ENCODE data around the gene FGFRL1. TPM values are rescaled to one million over a fixed set of nuclear protein-coding genes. Genes with fewer than 3 reads are reported as not detected.

The FGFRL1 gene
- total and polyA plus RNA-seq, 2 experiments from 2014 or later = 22.9 to 40.7 TPM

DNA sequence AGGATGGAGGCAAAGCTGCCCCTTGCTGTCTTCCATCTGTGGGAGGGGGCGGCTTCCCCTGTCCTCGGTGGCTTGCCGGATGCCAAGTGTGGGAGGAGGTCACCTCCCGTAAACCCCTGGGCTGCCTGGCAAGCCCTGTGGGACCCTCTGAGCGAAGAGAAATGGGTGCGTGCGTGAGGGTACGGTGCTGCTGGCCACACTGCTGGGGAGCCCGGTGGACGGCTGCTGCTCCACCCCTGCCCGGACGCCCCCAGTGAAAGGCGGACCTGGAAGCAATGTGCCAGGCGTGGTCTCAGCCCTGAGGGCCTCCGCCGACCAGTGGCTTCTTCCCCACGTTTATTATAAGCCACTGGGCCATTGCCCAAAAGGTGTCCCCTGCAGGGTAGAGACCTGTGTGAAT lies 29.1 kb upstream of the FGFRL1 start:
- Histone ChIP-seq H3K4me3 (no peak overlapping the region), H3K27me3 (no peaks in the 10 kb centered on the region), H3K27ac (no peak overlapping the region), H3K4me1 (ENCODE audit: low read depth) (peaks cover 11% of the 10 kb centered on the region), H3K36me3 (no peaks in the 10 kb centered on the region), H3K9me3 (ENCODE audit: low read depth) (no peaks in the 10 kb centered on the region)
- TF ChIP-seq, protein P1, sequence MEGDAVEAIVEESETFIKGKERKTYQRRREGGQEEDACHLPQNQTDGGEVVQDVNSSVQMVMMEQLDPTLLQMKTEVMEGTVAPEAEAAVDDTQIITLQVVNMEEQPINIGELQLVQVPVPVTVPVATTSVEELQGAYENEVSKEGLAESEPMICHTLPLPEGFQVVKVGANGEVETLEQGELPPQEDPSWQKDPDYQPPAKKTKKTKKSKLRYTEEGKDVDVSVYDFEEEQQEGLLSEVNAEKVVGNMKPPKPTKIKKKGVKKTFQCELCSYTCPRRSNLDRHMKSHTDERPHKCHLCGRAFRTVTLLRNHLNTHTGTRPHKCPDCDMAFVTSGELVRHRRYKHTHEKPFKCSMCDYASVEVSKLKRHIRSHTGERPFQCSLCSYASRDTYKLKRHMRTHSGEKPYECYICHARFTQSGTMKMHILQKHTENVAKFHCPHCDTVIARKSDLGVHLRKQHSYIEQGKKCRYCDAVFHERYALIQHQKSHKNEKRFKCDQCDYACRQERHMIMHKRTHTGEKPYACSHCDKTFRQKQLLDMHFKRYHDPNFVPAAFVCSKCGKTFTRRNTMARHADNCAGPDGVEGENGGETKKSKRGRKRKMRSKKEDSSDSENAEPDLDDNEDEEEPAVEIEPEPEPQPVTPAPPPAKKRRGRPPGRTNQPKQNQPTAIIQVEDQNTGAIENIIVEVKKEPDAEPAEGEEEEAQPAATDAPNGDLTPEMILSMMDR (IDR thresholded peaks at IDR 0.05; ENCODE audit: low read depth, low read length) = no peak
- DNase-seq (ENCODE audit: low read depth in 1 of 2, low spot score in 1 of 2) = no peak

DNA sequence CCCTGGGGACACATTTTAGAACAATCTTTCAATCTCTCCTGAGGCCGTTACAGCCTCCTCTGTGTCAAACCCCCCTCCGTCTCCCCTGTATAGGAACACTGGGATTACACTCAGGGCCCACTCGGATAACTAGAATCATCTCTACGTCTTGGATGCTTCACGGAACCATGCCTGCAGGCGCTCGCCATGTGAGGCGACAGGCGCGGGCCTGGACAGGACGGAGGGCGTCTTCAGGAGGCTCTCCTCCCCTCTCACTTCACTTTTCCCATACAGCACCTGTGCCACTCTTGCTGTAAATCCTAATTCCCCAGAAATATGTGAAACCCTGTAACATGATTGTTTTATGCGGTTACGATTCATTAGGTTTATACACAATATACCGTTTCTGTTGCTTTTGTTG lies 28.6 kb upstream of the FGFRL1 start:
- TF ChIP-seq, protein P1 (IDR thresholded peaks at IDR 0.05; ENCODE audit: low read depth, low read length) = no peak
- H3K36me3 ChIP-seq = no peaks in the 10 kb centered on the region

DNA sequence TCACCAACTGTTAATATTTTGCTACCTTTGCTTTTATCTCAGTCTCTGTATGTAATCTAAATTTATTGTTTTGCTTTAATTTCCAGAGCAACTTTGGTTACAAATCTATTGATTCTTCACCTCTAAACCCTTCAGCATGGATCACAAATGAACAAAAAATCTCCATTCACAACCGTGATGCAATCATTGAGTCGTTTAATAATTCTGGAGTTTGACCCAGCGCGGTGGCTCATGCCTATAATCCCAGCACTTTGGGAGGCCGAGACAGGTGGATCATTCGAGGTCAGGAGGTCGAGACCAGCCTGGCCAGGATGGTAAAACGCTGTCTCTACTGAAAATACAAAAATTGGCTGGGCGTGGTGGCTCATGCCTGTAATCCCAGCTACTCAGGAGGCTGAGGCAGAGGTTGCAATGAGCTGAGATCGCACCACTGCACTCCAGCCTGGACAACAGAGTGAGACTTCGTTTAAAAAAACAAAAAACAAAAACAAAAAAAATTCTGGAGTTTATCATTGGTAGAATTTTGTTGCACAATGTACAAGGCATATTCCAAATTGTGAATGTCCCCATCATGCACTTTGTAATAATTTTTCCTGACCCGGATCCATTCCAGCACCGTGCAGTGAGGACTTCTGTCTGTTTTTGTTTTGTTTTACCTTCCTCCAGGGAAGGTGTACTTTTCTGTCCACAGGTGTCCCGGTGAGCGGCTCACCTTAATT lies 26.9 kb upstream of the FGFRL1 start:
- Histone ChIP-seq H3K36me3 (no peaks in the 10 kb centered on the region), H3K4me3 (no peak overlapping the region), H3K27me3 (no peaks in the 10 kb centered on the region), H3K27ac (no peak overlapping the region), H3K4me1 (ENCODE audit: low read depth) (peaks cover 11% of the 10 kb centered on the region), H3K9me3 (ENCODE audit: low read depth) (no peaks in the 10 kb centered on the region)
- TF ChIP-seq, protein P1 (IDR thresholded peaks at IDR 0.05; ENCODE audit: low read depth, low read length) = no peak
- no peak for DNase-seq (ENCODE audit: low read depth in 1 of 2, low spot score in 1 of 2)

More for the DNA sequence above, 28.6 kb upstream of the FGFRL1 start:
- Histone ChIP-seq H3K9me3 (ENCODE audit: low read depth) (no peaks in the 10 kb centered on the region), H3K4me1 (ENCODE audit: low read depth) (peaks cover 11% of the 10 kb centered on the region), H3K27me3 (no peaks in the 10 kb centered on the region), H3K27ac (no peak overlapping the region), H3K4me3 (no peak overlapping the region)
- DNase-seq (ENCODE audit: low read depth in 1 of 2, low spot score in 1 of 2) = no peak

DNA sequence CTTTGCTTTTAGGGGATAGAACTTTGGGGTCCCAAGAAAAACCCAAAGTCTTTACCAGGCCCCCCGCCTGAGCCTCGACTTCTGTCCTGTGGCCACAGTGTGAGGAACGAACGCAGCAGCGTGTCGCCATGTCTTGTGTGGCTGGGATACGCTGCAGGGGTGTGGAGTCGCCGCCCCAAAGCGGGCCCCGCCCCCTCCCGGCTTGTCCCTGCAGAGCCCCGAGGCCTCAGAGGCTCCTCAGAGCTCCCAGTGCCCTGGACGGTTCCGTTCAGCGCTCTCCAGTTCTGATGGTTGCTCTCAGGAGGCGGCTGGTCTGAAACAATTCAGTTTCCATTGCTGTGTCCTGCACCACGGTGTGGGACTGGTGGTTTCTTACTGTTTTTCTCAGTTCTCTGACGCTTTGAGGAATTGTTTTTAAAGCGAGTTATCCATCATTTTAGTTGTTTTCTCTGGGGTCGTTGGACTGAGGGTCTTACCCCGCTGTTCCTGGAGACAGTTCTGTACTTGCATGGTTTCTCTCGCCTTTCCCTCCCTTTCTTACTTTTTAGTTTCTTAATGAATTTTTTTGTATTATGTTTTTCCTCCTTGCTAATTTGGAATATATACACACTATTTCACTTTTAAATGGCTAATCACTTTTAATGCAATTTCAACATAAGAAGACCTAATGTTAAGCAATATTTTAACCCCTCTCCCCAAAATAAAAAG lies 26.1 kb upstream of the FGFRL1 start:
- TF ChIP-seq, protein P1 (IDR thresholded peaks at IDR 0.05; ENCODE audit: low read depth, low read length) = no peak
- H3K27me3 ChIP-seq = no peaks in the 10 kb centered on the region
- peaks cover 11% of the 10 kb centered on the region for H3K4me1 ChIP-seq (ENCODE audit: low read depth)
- no peak overlapping the region for H3K4me3 ChIP-seq
- H3K36me3 ChIP-seq = no peaks in the 10 kb centered on the region
- H3K9me3 ChIP-seq (ENCODE audit: low read depth) = no peaks in the 10 kb centered on the region
- H3K27ac ChIP-seq = no peak overlapping the region
- DNase-seq (ENCODE audit: low read depth in 1 of 2, low spot score in 1 of 2) = peak; percentile 53 to 69

- Histone ChIP-seq H3K9me3 (ENCODE audit: low read depth) (no peaks in the 10 kb centered on the region), H3K27me3 (no peaks in the 10 kb centered on the region), H3K27ac (peak overlapping the region; percentile 44), H3K36me3 (no peaks in the 10 kb centered on the region), H3K4me1 (ENCODE audit: low read depth) (peaks cover 11% of the 10 kb centered on the region), H3K4me3 (peak overlapping the region; percentile 46)
- TF ChIP-seq, protein P1 (IDR thresholded peaks at IDR 0.05; ENCODE audit: low read depth, low read length) = no peak
- DNase-seq (ENCODE audit: low read depth in 1 of 2, low spot score in 1 of 2) = no peak
Observed at GRCh38 chr4:986428-986878, 25.0 kb upstream of the FGFRL1 start.
